ENCODE measurements around the gene GPSM3.
A peak's percentile ranks its signal among the peaks of the same experiment; 100 is the strongest.
"Not testable (repeated sequence)": the region's sequence is repeated elsewhere in the genome, so short reads cannot be mapped to it uniquely, and the experiment has no call there.

GPSM3 gene

DNA sequence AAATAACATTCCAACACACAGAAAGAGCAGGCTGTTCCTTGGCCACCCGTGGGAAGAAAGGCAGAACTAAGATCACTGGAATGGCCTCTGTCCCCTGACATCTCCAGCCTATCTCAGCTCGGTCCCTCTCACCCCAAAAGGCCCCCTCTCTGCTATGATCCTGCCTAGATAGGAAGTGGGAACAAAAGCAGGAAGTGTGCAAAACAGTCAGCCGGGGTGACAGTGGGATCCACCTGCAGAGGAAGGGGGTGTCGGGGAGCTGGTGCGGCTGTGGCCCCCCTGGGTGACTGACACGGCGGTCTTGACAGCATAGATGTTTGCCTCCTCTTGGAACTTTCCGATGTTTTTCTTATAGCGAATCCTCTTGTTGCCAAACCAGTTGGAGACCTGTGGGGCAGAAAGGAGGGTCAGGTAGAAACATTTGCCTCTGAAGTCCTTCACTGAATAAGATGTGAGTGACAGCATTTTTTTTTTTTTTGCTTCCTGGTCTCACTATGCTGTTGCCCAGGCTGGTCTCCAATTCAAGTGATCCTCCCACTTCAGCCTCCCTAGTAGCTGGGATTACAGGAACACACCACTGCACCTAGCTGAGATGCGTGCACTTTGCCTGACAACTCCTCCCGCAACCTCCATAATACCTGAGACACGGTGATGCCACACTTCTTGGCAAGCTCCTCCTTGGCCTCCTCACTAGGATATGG is 5.3 kb downstream of the GPSM3 start:
- DNase-seq, result no peak

DNA sequence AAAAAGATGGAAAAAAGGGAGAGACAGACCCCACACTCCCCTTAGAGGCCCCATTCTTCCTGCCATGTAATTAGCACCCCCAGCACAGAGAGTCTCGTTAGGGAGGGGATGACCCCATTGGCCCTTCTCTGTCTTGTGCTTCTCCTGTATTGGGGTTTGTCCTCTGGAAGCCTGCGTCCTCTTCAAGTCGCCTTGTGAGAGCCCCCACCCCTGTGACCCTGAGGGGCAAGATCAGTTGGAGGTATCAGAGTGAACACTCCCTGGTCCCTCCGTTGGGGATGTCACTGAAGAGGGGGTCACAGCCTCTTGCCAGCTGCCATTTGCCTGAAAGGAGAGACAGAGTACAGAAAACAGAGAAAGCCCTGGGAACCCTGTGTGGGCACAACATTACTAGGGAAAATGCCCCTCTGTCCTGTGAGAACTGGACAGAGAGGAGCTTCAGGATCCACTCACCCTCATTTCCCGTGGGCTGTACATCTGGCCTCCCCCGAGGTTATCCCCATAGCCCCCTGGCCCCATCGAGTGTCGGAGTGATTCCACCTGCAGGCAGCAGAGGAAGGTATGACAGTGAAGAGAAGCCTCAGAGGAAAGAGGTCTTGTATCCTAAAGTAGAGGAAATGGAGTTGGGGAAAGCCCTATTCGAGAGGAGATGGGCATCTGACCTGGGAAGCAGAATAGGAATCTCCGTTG is 6.1 kb downstream of the GPSM3 start:
- not testable (repeated sequence) for DNase-seq

DNA sequence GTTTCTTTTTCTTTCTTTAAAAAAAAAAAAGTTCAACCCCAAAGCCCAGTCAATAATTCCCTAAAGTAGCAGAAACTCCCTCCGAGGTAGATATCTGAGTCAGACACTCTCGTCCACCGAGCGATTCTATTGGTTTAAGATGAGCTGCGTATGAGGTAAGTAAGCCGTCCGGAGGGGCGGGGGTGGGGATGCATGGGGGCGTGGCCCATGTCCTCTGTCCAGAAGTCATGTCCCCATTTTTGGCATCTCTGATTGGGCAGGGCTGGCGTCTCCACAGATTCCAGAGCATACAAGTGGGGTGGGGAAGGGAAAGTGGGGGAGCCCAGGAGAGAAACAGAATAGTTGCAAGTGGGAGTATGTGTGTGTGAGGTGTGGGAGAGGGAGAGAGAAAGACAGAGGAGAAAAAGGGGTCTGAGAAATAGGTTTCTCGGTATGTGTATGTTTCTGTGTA is 6.7 kb downstream of the GPSM3 start:
- peak; percentile 34 to 78 (median 45) for DNase-seq

DNA sequence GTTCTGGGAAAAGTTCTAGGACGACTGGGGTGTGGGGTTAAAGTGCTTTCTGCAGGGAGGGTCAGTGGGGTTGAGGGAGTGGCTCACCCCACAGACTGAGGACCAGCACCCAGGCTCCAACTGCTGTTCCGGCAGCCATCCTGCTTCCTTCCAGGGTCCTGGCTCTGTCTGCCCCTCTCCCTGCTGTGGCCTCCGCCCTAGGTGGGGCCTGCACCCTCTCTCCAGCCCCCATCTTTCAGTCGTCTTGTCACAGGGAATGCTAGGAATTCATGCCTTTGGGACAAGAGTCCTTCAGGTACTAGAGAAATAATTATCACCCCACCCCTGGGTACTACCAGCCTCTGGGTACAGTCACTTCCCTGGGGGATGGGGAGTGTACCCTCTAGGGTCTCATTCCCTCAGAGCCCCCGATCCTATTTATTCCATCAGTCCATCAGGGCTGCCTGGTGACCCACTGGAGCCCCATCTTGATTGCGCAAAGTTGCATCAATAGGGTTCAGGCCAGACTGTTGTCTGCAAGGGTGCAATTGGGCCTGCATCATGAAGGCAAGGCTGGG is 8.3 kb downstream of the GPSM3 start, which contains the start of gene AGER:
Gene AGER, minus strand, starts transcription at position 170 of the 557 bp plus-strand sequence. Its CDS starts 31 bp downstream, at position 139.
- no peak for DNase-seq

DNA sequence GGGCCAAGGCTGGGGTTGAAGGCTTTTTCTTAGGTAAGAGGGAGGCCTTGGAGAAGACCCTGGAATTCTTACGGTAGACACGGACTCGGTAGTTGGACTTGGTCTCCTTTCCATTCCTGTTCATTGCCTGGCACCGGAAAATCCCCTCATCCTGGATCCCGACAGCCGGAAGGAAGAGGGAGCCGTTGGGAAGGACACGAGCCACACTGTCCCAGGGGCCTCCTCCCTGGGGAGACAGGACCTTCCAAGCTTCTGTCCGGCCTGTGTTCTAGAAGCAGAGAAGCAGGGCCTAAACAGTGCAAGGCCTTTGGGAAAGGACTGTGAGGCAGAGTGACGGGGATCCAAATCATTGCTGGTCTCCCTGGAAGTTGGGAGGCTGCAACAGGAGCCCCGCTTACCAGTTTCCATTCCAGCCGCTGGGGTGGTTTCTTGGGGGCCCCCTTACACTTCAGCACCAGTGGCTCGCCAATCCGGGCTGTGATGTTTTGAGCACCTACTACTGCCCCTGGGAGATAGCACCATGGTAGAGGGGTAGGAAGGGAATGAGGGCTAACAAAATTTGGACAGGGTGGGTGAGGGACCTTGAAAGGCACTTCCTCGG is 8.9 kb downstream of the GPSM3 start:
- no peak for DNase-seq

DNA sequence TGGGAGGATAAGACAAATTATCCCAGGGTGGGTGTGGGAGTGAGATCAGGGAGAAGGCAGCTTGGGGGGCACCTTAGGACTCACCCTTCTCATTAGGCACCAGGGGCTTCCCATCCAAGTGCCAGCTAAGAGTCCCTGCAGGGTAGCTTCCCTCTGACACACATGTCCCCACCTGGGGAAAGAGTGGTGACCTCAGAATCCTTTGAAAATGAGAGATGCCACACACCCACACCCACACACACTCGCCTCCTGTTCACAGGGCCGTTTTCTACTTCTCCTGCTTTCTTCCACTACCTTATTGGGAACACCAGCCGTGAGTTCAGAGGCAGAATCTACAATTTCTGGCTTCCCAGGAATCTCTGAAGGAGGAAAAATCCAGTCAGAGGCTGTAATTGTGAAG is 9.4 kb downstream of the GPSM3 start:
- DNase-seq, result no peak

DNA sequence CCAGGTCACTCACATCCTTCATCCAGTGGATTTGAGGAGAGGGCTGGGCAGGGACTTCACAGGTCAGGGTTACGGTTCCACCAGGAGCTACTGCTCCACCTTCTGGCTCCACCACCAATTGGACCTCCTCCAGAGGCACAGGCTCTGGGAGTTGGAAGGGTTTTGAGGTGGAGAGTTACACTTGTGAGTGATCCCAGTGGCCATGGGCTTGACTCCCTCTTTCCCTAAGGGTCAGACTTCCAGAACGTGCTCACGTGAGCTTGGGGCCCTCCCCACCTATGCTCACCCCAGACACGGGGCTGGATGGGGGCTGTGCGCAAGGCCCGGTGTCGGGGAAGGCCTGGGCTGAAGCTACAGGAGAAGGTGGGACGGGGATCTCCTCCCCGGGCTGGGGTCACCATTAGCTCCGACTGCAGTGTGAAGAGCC is 9.9 kb downstream of the GPSM3 start:
- DNase-seq, result no peak

DNA sequence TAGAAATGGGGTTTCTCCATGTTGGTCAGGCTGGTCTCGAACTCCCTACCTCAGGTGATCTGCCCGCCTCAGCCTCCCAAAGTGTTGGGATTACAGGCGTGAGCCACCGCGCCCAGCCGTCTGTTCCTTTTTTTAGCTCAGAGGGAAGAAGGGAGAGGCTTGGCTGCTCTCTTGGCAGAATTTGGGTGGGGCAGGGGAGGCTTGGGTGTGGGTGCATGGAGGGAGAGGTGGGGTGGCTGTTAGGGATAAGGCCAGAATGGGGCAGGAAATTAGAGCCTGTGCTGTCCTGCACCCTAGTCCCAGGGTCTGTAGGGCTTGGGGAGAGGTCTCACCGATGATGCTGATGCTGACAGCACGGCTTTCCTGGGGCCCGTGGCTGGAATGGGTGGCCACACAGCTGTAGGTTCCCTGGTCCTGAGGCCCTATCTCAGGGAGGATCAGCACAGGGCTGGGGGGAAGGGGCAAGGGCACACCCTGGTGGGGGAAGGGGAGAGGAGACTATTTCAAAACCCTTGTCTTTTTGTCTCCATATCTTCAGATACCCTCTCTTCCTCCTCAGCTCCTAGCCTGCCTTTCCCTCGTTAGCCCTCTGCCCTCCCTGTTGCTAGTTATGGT is 10.4 kb downstream of the GPSM3 start:
- DNase-seq, result no peak

DNA sequence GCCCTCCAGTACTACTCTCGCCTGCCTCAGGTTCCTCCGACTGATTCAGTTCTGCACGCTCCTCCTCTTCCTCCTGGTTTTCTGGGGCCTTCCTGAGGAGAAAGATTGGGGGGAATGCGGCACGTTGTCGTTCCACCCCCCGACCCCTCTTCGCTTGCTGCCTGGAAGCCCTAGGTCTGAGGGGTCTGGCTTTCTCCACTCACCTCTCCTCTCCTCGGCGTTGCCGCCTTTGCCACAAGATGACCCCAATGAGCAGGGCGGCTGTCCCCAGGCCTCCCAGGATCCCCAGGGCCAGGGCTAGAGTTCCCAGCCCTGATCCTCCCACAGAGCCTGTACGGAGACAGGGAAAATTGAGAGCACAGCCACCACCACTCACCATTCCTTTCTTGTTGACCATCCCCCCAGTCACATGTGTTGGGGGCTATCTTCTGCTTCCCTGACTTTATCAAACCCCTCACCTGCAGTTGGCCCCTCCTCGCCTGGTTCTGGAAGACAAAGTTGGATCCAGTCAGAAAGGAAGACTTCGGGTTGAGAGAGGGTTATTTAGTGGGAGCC is 11.2 kb downstream of the GPSM3 start:
- DNase-seq, result no peak

DNA sequence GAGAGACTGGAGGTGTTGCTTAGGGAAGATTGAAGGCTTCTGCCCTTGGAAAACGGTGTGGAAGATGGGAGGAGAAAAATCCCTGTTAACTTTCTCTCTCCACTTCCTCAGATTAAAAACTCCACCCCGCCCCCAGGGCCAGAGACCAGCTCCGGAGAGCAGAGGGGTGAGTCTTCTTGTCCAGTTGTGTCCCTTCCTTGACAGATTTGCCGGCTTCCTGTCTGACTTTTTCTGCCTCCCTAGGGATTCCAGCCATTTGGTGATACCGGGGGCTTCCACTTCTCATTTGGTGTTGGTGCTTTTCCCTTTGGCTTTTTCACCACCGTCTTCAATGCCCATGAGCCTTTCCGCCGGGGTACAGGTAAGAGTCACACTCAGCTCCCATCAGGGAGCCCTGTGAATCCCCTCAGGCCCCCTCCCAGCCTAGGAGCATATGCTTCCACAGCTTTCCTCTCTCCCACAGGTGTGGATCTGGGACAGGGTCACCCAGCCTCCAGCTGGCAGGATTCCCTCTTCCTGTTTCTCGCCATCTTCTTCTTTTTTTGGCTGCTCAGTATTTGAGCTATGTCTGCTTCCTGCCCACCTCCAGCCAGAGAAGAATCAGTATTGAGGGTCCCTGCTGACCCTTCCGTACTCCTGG is 12.6 kb downstream of the GPSM3 start:
- no peak for DNase-seq

DNA sequence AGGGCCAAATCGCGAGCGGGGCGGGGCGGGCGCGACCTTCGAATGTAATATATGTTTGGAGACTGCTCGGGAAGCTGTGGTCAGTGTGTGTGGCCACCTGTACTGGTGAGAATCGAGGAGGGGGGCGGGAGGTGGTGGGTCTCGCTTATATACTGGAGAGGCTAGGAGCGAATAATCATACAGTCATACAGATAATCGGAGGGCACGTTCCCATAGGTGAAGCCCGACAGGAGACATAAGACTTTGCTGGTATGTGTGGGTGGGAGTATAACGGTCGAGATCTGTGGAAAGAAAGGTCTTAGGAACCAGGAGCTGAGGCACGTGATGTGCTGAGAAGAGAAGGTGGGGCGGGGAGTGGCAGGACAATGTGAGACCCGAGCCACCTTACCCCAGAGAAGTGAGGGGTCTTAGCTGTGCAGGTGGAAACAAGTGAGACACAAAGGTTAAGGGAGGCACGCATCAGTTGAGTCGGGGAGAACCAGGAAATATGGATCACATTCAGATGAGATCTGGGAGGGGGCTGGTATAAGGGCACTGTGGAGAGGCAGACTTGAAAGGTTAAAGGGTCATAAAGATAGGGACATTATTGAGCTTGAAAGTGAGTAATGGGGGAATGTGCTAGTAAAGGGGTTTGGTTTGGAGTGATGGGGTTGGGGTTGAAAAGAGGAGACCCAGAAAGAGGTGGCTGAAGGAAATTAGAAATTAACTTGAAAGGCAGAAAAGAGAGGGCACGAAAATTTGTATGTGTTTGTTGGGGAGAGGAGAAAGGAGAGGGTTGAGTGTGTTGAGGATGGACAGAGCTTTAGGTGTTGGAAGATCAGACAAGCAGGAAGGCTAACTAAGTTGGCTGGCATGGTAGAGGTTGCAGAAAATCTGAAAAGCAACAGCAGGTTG is 13.6 kb downstream of the GPSM3 start:
- DNase-seq, result no peak

DNA sequence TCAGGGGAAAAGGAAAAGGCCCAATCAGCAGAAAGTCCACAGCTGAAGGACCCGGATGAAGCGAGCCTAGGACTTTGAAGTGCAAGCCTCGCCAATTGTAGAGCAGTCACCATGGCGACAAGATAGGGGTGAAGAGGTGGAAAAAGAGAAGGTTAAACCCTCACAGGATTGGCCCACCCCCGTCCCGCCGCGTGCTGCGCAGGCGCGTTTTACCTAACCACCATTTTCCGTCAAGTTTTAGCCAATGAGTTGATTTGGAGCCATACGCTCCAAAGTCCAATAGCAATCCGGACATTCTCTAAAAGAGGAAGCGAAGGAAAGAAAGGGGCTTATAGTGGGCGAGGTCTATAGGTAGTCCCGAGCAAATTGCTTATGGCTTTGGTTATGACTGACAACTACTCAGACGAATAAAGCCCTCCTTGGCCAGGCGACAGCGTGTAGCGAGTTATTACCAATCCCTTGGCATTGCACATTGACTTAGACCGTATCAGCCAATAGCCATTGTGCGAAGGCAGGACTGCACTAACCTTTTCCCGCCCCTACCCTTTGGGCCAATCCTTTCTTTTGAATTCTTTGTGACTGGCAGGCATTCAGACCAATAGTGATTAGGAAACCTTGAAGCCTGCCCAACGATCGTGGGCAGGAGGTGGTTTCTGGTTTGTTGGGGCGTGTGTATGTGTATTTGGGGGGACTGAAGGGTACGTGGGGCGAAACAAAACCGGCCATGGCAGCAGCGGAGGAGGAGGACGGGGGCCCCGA is 14.5 kb downstream of the GPSM3 start, which contains the start of gene RNF5:
Gene RNF5, plus strand, starts transcription at position 618 of the 759 bp plus-strand sequence. Its CDS starts 107 bp downstream, at position 725.
- peak; percentile 89 to 100 (median 93) for DNase-seq

DNA sequence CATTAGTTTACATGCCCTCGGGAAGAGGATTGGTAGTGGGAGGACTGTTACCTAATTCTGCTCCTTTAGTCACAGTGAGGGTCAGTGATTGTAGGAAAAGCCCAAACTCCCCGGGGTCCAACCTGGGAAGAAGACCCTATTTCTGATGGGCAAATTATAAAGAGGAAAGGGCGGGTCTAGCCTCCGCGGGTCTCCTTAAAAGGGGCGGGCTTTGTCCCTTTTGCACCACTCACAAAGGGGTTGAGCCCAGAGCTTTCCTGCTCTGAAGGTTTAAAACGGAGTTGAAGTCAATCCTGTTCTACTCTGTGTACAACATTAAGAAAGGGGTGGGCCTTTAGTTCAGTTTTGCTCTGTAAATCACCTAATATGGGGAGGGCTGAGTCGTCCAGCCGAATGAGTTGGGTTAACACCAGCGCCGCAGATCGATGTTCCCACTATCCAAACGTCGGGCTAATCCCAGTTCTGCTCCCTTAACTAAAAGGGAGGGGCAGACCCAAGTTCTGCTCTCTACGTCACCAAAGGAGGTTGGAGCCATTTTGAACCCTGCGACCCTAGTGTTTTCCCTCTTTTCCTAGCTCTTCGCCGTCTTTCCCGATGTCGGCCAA is 15.2 kb downstream of the GPSM3 start:
- peak in 2 of 5 donors; percentile 28 to 68 for DNase-seq

DNA sequence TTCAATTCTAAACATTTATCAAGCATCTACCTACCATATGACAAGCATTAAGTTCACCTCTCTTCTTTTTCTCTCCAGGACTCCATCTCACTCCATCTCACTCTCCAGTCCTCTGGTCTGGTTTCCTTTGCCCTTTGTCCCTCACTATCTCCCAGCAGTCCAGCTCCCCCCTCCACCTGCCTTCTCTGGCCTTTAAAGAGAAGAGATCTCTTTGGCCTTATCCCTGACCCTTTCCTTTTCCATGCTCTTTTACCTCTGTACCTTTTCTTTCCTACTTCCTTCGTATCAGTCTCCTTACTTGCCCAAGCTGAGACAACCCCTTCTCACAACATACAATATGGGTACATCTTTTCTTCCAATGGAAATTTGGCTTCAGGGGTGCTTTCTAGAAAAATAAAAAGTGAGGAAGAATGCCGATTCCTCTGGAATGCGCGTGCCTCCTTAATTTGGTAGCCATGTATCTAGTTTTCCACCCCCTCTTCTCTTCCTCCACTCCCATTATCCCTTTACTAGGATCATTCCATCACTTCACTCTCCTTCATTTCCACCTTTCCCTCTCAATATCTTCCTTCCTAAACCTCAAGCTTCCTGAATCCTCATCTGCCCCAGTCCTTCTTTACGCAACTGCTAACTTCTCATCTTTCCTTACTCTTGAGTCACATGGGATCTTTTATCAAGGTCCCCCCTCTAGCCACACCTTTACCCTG is 15.8 kb downstream of the GPSM3 start:
- no peak for DNase-seq

DNA sequence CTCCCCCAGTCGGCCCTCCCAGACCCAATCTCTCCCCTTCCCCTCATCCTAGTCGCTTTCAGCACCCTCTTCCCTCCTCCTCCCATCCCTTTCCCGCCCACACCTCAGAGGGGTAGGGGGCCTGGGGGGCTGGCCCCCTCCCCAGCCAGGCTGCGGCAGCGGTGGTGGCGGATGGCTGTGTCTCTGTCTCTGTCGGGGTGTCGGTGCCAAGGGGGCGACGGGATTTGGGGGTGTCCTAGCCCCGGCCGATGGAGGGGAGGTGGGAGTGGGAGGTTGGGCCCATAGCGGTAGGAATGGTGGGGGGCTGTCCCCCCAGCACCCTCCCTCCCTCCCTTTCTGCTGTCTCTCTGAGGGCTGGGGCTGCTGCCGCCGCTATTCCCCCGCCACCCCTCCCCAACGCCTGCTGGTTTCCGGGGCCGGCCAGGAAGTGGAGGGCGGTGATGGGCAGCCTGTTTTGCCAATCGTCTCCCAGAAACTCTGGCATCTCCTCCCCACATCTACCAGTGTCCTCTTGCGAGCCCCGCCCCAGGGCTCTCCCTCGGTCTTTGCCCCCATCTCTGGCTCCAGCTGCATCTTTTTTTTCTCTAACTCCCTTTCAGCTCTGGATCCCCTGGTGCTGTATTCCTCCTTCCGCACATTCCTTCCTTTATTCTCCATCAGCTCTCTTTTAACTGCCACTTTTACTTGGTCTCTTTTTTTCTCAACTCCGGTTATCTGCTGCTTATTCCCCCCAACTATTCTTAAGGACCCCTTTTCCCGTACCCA is 16.6 kb downstream of the GPSM3 start, which contains the start of gene AGPAT1:
Gene AGPAT1, minus strand, starts transcription at position 374 of the 765 bp plus-strand sequence. CDS start 4,588 bp downstream, outside the sequence.
- peak; percentile 89 to 96 (median 93) for DNase-seq

DNA sequence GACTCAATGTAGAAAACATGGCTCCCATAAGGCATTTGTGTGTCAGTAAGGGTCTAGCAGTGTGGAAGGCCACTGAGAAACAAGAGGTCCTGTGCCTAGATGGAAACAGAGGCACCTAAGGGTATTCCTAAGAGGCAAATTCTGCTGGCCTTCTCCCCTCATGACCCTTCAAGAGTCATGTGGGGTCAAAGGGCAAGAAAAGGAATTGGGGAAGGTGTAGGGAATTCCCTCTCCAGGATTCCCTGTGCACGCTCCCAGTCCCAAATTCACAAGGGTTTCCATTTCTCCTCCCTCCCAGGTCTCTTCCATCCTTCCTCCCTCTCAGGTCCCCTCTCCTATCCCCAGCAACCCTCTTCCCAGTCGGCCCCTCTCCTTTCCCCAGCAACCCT is 17.1 kb downstream of the GPSM3 start:
- DNase-seq, result no peak

DNA sequence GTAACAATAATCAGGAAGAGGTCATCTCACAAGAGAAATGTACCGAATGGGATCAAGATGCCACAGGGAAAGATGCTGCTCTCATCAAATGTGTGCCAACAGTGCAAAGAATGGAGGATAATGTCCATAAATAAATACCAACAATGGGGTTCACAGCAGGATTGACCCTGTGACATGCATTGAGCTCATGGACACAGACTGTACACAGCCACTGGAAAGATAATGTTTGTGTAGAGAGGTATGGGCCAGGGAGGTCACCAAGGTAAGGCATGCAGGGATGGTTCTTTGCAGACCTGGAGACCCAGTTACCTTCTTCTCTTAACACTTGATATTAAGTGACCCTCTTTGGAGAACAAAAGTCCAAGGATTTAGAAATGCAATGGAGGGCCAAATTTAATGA is 18.0 kb downstream of the GPSM3 start:
- DNase-seq, result no peak
